ENCODE data around the gene SNAP29.
"Not testable (repeated sequence)": the region's sequence is repeated elsewhere in the genome, so short reads cannot be mapped to it uniquely, and the experiment has no call there.

Gene SNAP29

DNA sequence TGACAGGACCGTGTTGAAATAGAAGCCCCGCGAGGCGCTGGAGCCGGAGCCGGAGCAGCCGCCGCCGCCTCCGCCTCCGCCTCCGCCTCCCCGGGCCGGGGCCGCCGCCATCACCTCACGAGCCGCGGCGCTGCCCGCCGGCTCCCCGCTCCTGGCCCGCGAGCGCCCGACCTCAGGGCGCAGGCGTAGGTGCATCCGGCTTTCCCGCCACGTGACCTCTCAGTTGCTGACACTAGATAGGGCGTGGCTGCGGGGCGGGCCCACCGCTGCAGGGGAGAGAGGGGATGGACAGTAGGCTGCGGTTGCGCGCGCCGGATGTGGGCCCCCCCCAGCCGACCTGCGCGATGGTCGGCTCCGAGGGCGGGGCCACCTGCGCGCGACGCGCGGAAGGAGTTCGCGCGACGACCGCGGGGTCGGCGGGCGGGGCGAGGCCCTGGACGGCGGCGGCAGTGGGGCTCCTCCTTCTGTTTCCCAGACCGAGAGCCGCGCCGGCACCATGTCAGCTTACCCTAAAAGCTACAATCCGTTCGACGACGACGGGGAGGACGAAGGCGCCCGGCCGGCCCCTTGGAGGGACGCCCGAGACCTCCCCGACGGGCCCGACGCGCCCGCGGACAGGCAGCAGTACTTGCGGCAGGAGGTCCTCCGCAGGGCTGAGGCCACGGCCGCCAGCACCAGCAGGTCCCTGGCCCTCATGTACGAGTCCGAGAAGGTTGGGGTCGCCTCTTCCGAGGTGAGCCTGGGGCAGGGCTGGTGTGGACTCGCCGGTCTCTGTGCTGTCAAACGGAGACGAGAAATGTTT lies at the start of gene SNAP29, which contains the start of gene PI4KA:
TSS of gene SNAP29 (plus strand) at position 393 of the 802 bp plus-strand sequence. CDS start at position 497, 104 bp downstream.
TSS of gene PI4KA (minus strand) at position 197 of the 802 bp plus-strand sequence. CDS start at position 111, 86 bp downstream.
- peak; percentile 83 for DNase-seq

DNA sequence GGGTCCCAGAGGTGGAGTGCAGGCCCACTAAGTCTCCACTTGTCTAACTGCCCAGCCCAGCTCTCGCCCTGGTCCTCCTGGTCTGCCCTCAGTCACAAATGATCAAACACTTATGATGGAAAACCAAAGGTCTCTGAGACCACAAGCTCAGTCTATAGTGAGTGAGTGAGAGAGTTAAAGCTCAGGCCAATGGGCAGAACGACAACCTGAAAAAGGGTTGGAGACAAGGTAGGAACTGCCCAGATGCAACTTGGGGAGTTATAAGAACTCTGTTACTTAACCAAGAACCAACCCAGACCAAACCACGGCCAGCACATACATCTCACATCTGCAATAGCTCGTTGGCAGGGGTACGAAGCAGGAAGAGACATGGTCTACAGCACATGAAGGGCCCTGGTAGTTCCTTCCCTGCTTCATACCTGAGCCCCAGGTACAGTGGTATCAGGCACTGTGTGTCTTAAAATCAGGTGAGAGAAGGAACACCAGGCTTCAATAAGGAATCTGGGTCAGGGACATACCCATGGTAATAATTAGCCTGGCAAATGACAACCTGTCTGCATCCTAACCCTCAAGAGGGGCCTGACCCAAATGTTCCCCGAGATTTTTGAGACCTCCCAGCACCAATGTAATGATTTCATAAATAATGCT lies 49.1 kb upstream of the SNAP29 start:
- DNase-seq, result no peak

DNA sequence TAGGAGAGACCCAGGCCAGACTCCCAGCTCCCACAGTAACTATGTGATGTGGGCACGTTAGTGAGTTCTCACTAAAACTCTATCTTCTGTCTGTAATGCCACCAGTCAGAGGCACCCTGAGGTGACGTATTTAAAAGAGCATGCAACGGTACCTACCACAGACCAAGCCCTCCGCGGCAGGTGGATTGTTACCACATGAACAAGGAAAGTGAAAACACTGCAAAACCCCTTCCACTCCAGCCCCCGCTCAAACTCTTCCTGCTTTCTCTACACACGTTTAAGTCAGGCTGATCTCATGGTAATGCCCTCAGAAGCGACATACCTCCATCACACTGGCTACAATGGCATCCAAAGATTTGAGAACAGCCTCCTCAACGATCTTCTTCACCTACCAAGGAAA lies 48.2 kb upstream of the SNAP29 start:
- DNase-seq, result no peak

DNA sequence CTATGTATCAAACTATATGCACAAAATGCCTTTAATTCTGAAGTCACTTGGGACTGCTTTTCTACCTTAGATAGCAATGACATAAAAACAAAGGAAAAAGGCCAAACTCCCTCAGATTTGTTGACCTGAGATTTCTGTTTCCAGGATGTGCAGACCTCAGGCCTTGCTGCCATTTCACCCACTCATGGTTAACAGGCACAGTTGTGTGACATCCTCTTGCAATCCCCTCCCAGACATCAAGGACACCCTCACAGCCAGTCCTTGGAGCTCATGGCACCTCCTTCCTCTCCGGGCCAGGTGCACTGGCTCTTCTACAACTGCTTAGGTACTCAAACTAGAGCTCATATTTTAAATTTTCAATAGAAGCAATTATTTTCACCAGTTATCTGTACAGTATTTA lies 47.6 kb upstream of the SNAP29 start:
- DNase-seq, result no peak

DNA sequence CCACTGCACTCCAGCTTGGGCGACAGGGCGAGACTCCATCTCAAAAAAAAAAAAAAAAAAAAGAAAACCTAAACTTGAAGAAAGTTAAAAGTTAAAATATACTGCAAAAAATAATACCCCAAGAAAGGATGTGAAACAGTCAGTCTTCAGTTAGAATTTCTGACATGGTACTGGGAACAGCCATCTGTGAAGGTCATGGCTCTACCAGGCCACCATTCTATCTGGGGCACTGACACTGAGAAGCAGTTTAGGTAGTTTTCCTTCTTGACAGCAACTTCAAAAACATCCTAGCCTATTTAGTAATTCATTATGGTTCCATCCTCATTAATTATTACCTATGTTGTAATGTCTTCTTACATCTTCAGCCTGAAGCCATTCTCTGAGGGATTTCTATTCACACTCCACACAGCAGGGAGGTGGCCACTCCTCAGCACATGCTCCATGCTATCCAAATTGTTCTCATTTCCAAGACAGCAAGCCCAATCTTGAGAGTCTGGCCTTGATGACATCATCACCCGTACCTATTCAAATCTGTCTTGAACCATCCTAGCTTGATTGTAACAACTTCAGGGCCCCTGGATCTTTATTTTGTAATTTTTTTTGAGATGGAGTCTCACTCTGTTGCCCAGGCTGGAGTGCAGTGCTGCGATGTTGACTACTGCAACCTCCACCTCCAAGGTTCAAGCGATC lies 46.7 kb upstream of the SNAP29 start:
- DNase-seq, result no peak

DNA sequence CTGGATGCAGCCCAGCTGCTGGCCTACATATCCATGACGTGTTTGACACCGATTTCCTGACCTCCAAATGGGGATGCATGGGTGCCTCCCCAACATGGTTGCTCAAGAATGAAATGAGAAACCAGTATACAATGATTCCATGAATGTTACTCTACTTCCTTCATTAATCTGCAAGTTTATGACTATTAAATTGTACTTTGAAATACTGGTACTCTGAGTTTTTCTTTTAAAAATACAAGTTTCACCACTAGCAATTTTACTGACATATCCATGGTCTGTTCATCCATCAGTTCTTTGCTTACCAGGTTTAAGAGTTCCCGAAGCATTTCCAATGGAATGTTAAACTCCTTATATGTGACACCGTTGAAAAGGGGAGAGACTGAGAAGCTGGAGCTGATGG lies 45.8 kb upstream of the SNAP29 start:
- no peak for DNase-seq

DNA sequence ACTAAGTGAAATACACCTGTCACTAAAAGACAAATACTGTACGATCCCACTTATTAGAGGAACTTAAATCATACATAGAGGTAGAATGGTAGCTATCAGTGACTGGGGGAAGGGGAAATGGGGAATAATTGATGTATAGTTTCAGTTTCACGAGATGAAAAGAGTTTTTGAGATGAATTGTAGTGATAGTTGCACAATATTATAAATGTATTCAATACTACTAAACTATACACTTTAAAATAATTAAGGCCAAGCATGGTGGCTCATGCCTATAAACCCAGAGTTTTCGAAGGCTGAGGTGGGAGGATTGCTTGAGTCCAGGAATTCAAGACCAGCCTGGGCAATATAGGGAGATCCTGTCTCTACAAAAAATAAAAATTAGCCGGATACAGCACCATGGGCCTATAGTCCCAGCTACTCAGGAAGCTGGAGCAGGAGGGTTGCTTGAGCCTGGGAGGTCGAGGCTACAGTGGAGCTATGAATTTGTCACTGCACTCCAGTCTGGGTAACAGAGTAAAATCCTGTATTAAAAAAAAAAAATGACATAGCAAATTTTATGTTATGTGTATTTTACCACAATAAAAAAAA lies 44.5 kb upstream of the SNAP29 start:
- DNase-seq, result no peak

DNA sequence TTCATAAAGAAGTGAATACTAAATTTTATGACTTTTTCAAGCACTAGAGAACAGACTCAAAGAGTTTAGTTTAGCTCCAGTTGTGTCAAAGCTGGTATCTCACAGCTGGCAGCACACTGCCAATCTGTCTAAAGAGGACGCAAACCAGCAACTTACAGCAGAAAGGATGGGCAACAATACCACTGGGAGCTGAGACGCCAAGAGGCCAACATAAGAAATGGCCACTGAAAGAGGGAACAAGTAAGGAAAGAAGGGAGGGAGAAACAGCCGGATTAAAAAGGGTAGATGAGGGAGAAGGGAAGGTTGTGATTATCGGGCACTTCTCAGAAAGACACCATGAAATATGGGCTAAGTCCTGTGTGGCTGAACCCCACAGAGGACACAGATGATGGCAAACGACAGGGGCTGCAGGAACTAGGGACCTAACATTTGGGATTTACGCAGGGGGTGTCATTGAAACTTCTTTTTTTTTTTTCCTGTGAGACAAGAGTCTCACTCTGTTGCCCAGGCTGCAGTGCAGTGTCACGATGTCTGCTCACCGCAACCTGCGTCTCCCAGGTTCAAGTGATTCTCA lies 43.2 kb upstream of the SNAP29 start:
- no peak for DNase-seq

DNA sequence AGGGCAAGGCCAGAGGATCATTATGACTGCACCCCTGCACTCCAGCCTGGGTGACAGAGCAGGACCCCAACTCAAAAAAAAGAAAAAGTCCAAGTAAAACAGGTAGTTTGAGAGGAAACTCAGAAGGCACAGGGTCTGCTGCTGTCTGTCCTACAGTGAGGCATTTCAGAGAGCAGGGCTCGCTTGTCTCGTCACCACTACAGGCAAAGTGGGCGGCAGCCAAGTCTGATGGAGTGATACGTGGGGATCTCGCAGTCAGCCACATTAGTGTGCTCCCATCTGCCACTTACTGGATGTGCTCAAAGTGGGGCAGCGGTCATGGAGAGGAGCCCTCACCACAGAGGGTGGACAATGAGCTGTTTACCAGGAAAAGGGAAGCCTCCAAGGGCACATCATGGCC lies 42.2 kb upstream of the SNAP29 start:
- no peak for DNase-seq

DNA sequence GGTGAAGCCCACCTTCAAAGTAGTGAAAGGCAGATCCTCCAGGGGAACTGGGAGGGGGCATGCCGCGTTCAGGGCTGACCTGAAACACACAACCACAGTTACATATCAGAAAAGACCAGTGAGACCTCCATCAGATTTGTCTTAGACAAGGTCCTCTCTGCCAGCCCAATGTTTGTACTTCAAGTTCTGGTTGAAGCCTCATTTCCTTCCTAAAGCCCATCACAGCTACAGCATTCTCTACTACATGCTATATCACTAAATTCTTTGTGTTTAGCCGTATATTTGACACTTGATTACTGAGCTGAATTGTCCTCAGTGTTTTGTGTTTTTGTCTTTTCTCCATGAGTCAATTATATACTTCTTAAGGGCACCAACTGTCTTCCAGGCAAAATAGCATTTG lies 40.3 kb upstream of the SNAP29 start:
- no peak for DNase-seq

DNA sequence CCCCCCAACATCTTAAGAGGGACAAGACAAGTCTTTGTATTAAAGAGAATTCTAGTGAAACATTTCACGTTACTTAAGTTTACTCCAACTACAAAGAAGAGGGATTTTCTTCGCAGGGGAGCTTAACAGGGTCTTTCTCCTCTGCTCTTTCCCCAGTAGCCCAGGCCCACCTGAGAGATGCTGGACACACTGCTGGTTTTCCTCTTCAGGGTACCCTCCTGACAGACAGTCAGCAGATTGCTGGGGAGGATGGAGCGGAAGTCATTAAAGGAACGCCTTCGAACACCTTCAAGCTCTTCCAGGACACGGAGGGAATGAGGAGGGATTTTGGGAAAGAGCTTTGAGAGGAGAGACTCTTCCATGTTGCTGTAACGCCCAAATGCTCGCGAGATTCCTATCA lies 39.3 kb upstream of the SNAP29 start:
- DNase-seq, result no peak

DNA sequence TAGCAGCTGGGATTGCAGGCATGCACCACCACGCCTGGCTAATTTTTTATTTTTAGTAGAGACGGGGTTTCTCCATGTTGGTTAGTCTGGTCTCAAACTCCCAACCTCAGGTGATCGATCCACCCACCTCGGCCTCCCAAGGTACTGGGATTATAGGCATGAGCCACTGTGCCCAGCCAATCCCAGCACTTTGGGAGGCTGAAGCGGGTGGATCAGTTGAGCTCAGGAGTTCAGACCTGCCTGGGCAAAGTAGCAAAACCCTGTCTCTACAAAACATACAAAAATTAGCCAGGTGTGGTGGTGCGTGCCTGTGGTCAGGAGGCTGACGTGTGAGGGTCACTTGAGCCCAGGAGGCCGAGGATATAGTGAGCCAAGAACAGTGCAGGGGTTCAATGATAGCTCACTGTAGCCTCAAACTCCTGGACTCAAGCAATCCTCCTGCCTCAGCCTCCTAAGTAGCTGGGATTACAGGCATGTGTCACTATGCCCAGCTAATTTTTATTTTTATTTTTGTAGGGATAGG lies 37.0 kb upstream of the SNAP29 start:
- DNase-seq, result not testable (repeated sequence)

DNA sequence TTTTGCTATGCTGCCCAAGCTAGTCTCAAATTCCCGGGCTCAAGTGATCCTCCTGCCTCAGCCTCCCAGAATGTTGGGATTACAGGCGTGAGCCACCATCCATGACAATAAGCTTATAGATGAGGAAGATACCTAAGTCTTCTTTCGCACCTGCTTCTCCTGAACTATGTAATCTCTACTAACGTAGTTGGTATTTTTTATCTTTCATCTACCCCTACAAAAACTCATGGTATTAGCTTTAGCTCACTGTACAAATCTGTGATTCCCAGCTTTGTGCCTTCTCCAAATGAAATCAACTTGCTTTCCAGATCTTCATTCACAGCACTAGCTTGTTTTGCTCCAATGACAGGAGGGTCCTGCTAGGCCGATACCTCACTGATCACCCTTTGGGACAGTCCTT lies 36.6 kb upstream of the SNAP29 start:
- no peak for DNase-seq

DNA sequence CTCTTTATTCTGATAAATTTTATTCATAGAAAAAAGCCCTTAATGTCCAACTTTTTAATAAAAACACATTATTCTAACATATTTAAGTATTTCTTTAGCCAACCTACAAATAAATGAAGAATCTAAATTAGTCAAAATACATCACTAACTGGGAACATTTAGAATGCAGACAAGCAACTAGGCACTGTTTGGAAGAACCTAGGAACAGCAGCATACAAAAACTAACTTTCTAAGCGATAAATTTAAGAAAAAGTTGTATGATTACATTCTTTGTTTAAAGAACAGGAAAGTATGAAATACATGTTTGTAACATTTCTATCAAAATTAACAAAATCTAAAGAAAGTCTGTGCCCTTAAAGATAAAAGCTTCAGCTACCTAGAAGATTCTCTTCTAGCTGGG lies 35.5 kb upstream of the SNAP29 start:
- DNase-seq, result no peak

DNA sequence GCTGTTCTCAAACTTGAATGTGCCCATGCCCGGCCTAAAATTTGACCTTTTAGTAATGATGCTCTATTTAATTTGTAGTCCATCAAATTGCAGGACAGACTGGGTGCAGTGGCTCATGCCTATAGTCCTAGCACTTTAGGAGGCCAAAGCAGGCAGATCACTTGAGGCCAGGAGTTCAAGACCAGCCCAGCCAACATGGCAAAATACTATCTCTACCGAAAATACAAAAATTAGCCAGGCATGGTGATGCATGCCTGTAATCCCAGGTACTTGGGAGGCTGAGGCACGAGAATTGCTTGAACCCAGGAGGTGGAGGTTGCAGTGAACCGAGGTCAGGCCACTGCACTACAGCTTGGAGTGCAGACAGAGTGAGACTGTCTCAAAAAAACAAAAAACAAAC lies 33.6 kb upstream of the SNAP29 start:
- DNase-seq, result not testable (repeated sequence)

DNA sequence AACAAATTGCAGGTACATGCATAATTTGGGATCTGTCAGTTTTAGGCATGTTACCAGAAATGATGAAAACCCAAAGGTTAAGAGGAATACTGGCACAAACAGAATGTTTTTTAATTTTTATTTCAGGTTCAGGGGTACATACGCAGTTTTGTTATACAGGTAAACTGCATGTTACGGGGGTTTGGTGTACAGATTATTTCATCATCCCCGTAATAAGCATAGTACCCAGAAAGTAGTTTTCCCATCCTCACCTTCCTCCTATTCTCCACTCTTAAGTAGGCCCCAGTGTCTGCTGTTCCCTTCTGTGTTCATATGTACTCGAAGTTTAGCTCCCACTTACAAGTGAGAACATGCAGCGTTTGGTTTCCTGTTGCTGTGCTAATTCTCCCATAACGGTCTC lies 33.2 kb upstream of the SNAP29 start:
- no peak for DNase-seq

DNA sequence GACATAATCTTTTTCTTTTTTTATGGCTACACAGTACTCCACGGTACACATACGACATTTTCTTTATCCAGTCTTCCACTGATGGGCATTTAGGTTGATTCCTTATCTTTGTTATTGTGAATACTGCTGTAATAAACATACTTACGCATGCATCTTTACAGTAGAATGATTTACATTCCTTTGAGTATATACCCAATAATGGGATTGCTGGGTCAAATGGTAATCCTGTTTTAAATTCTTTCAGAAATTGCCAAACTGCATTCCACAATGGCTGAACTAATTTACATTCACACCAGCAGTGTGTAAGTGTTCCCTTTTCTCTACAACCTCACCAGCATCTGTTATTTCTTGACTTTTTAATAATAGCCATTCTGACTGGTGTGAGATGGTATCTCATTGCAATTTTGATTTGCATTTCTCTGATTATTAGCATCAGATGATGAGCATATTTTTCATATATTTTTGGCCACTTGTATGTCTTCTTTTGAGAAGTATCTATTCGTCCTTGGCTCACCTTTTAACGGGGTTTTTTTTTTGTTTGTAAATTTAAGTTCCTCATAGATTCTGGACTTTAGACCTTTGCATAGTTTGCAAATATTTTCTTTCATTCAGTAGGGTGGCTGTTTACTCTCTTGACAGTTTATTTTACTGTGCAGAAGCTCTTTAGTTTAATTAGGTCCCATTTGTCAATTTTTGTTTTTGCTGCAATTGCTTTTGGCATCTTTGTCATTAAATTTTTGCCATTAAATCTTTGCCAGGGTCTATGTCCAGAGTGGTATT lies 32.2 kb upstream of the SNAP29 start:
- not testable (repeated sequence) for DNase-seq

DNA sequence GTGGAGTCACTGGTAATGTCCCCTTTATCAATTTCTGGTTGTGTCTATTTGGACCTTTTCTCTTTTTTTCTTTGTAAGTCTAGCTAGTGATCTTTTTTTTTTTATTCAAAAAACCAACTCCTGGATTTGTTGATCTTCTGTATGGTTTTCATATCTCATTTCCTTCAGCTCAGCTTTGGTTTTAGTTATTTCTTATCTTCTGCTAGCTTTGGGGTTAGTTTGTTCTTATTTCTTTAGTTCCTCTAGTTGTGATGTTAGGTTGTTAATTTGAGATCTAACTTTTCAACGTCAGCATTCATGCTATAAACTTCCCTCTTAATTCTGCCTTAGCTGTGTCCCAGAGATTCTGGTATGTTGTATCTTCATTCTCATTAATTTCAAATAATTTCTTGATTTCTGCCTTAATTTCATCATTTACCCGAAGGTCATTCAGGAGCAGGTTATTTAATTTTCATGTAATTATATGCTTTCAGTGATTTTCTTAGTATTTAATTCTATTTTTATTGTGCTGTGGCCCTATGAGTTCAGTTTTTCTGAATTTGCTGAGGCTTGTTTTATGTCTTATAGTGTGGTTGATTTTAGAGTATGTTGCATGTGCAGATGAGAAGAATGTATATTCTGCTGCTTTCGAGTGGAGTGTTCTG lies 29.2 kb upstream of the SNAP29 start:
- no peak for DNase-seq

DNA sequence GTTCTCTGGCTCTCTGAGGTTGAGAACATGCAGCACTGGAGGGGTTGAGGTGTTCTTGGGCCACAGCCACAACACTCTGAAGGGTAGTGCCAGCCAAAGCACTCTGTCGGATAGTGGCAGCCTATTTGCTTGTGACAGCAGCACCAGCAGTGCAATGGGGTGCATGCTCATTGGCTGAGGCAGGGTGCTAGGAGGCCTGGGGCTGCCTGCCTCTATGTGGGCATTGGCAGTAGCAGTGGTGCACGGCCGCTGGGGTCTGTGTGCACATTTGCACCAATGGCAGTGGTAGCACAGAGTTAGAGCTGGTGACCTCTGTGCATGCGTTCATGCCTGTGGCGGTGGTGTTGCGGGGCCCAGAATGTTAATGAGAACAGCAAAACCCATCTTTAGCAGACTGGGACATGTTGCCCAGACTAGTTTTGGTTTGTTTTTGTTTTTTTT lies 25.6 kb upstream of the SNAP29 start:
- DNase-seq, result no peak

DNA sequence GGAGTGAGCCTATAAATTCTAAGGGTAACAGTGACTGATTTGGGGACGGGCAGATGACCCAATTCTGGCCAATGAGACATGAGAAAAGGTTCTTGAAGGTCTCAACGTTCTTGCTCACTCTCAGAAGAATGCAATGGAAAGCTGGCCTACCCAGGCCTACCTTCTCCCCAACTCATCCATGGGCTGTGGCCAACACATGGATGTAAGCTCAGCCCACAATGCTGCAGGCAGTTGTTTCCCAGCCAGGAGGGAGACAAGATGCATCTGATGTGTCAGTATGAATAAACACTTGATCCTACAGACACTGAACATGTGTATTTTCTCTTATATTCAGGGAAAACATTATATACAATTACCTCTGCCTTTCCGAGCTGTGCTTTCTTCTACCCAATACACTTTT lies 24.6 kb upstream of the SNAP29 start:
- DNase-seq, result no peak

DNA sequence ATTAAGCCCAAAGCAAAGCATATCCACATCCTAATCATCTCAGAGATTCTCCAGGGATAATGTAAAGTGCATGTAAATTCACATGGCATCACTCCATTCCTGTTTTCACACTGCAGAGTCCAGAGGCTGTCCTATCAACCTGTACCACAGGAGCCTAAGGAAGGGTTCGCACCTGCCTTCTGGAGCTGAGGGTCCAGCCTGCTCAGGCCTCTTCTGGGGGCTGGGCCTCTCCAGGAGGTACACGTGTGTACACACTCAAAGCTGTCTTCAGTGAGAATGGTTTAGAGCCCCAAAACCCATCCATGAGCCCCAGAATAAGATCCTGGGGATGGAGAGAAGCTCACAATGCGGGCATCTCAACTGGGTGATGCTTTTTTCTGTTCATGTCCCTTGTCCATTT lies 24.1 kb upstream of the SNAP29 start:
- DNase-seq, result no peak

Data from KG1 (cell line).